ENCODE measurements around the gene IKBKG. TPM values are rescaled to one million over a fixed set of nuclear protein-coding genes. Genes with fewer than 3 reads are reported as not detected.

IKBKG gene
- total and polyA plus RNA-seq, 2 donors (not counting 3 experiments of a cell fraction or from before 2014, with no cell fraction given): 41.2 to 47.8 TPM

GRCh38 chrX:154515090-154515965 lies 32.1 kb upstream of the IKBKG start:
- Histone ChIP-seq H3K27me3 (ENCODE audit: control insufficient read depth in 2 of 2, insufficient read depth in 2 of 2, low read length in 2 of 2) (no peaks in the 10 kb centered on the region), H3K4me2 (ENCODE audit: insufficient read depth, low read length) (peak overlapping the region; percentile 67), H3K79me2 (ENCODE audit: control insufficient read depth, insufficient read depth, low read length) (peaks cover 3% of the 10 kb centered on the region), H4K20me1 (replicated peaks; ENCODE audit: control insufficient read depth, extremely low read depth, insufficient read depth, low read length) (no peaks in the 10 kb centered on the region), H3K4me1 (ENCODE audit: control insufficient read depth, extremely low read depth, insufficient read depth, low read length) (peaks cover 12% of the 10 kb centered on the region), H3K27ac (ENCODE audit: insufficient read depth, low read depth, low read length) (peak overlapping the region; percentile 50), H3K9me3 (replicated peaks; ENCODE audit: control insufficient read depth, insufficient read depth, low read length) (no peaks in the 10 kb centered on the region), H3K4me3 (replicated peaks in 1 of 3; ENCODE audit: insufficient read depth in 1 of 3, low read depth in 1 of 3, low read length in 3 of 3) (peak overlapping the region; percentile 59 to 74 (median 62)), H2AFZ (ENCODE audit: low read depth, low read length) (no peak overlapping the region), H3K9me1 (replicated peaks; ENCODE audit: control insufficient read depth, extremely low read depth, insufficient read depth, low read length) (no peaks in the 10 kb centered on the region), H3K36me3 (ENCODE audit: control insufficient read depth in 2 of 2, extremely low read depth in 1 of 2, insufficient read depth in 2 of 2, low read length in 2 of 2) (no peaks in the 10 kb centered on the region), H3K9ac (replicated peaks; ENCODE audit: extremely low read depth, insufficient read depth, low read length) (peak overlapping the region; percentile 68)
- TSS peak; percentile 71 for BruUV-seq (replicated peaks)
- no peak for DNase-seq (ENCODE audit: low read depth, low spot score)
- TF ChIP-seq, protein P1, sequence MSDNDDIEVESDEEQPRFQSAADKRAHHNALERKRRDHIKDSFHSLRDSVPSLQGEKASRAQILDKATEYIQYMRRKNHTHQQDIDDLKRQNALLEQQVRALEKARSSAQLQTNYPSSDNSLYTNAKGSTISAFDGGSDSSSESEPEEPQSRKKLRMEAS (IDR thresholded peaks at IDR 0.05; ENCODE audit: insufficient read depth, insufficient read length): no peak
- TF ChIP-seq EZH2 (IDR thresholded peaks at IDR 0.05; ENCODE audit: borderline replicate concordance, low read depth, low read length, severe bottlenecking) (no peak), GATA2 (IDR thresholded peaks at IDR 0.05; ENCODE audit: insufficient read depth, insufficient read length, low read depth, low read length) (no peak), POLR2A (IDR thresholded peaks at IDR 0.05; ENCODE audit: low read depth, low read length) (no peak), JUN (IDR thresholded peaks at IDR 0.05; ENCODE audit: borderline replicate concordance, insufficient read depth, insufficient read length, low read depth) (no peak), MYC (IDR thresholded peaks at IDR 0.05; ENCODE audit: low read depth, low read length) (no peak), FOS (IDR thresholded peaks at IDR 0.05; ENCODE audit: borderline replicate concordance, insufficient read depth, low read length) (no peak), POLR2AphosphoS5 (IDR thresholded peaks at IDR 0.05; ENCODE audit: insufficient read depth, low read depth, low read length) (no peak)
- TF ChIP-seq, protein P2, sequence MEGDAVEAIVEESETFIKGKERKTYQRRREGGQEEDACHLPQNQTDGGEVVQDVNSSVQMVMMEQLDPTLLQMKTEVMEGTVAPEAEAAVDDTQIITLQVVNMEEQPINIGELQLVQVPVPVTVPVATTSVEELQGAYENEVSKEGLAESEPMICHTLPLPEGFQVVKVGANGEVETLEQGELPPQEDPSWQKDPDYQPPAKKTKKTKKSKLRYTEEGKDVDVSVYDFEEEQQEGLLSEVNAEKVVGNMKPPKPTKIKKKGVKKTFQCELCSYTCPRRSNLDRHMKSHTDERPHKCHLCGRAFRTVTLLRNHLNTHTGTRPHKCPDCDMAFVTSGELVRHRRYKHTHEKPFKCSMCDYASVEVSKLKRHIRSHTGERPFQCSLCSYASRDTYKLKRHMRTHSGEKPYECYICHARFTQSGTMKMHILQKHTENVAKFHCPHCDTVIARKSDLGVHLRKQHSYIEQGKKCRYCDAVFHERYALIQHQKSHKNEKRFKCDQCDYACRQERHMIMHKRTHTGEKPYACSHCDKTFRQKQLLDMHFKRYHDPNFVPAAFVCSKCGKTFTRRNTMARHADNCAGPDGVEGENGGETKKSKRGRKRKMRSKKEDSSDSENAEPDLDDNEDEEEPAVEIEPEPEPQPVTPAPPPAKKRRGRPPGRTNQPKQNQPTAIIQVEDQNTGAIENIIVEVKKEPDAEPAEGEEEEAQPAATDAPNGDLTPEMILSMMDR (IDR thresholded peaks at IDR 0.05; ENCODE audit: extremely low read depth in 1 of 2, insufficient read depth in 1 of 2, low read depth in 1 of 2, low read length in 2 of 2): no peak
- ChIA-PET POLR2A (interaction anchor here (1.7 kb wide), 1 partner anchor 12 kb away, joined by 6 read pairs; no protein-coding TSS in a partner anchor), CTCF (interaction anchor here (1.9 to 2.7 kb wide), 2 partner anchors 12 to 142 kb away, joined by 5 to 15 read pairs; no protein-coding TSS in a partner anchor)
- dilution Hi-C loops (cut with MboI; ENCODE audit: extremely low pct_ligation_motif_present, low sequenced_read_pairs): no loop called here
- FAIRE-seq: peak; percentile 62
- intact Hi-C loops (cut with micrococcal nuclease): loop anchor here (5.0 kb wide), 1 partner anchor 88 kb away; the partner anchor contains the start of gene ATP6AP1

Measured in endothelial cell of umbilical vein (primary cell).